HK-2 (cell line): ENCODE data around the gene TBC1D22B.

Source experiments
- DNase-seq: peaks from one replicate; pipeline ENCODE4 v3.0.0-alpha.2; 2018; ENCODE audit not compliant: unreplicated experiment

The TBC1D22B gene

DNA sequence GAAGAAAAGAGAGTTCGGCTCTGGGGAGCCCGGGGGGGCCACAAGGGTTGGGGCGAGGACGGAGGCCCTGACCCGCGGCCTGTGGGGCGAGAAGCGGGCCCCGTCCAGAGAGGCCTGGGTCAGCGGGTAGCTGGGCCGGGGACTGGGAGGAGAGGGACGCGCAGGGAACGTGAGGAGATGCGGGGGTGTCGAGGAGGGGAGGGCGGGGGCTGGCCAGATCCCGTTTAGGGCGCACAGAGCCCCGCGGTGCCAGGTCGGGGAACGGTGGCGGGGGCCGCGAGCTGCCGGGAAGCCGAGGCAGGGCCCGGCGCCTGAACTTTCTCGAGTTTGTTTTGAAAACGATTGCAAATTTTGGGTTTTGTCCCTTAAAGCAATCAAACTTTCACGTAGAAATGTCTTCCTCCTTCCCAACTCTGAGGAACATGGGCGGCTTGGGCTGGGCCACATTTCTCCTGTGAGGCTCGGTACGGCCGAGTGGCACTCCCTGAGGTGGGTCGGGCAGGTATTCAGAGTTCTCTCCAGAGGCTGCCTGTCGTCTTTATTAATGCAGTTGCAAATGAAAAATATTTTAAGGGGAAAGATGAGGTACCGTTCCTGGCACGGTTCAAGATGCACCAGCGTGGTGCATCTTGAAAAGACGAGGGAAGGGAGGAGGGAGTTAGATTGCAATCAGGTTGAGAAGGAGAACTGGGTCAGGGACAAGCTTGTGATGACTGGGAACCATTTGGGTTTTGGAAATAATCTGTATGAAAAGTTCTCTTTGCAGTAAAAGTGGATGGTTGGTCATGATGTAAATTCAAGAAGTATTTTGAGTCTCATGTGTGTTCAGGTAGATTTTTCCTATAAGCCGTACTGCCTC lies 97.2 kb downstream of the TBC1D22B start:
- peak; percentile 40 for DNase-seq

- no peak for DNase-seq
Observed at GRCh38 chr6:37357288-37357687, 99.7 kb downstream of the TBC1D22B start.

DNA sequence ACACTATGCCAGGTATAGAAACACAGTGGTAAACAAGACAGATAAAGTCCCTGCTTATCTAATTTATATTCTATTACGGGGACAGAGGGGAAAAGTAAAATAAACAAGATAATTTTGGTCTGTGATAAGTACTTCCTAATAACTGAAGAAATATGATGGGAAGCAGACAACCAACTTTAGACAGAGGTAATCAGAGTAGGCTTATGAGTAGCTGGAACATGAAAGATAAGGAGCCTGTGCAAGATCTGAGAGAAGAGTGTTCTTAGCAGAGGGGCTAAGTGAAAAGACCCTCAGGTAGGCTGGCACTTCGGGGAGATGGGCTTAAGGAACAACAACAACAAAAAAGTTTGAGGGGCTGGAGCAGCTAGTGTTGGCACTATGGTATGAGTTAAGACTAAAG lies 100.3 kb downstream of the TBC1D22B start:
- no peak for DNase-seq

- DNase-seq = no peak
Observed at GRCh38 chr6:37359039-37359438, 101.5 kb downstream of the TBC1D22B start.

DNA sequence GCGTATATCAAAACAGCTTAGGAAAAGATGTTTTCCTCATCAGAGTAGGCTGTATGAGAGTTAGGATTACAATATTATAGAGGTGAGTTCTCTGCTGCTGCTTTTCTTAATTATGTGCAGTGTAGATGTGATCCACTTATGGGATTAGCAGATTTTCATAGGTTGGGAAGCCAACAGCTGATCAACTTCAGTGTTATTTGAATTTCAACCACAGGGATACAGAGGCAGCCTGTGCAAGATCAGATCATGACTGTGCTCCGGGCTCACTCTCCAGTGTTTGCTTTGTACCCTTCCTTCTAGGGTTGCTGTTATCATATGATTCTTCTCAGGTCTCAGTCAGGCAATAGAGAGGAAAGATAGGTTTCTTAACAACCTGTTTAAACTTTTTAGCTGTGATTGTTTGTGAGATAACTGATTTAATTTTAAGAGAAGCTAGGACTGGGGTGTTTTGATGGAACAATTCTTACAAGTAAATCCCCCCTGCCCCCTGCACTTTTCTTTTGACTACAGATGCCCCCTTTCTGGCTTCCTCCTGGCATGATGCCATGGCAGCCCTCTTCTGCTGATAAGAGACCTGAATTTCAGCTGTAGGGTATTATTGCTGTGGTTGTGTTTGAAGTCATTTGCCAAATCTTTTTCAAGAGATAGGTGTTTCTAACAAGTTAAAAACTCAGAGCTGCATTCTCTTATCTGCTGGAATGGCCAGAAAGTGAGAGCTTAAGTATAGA lies 104.7 kb downstream of the TBC1D22B start:
- no peak for DNase-seq

DNA sequence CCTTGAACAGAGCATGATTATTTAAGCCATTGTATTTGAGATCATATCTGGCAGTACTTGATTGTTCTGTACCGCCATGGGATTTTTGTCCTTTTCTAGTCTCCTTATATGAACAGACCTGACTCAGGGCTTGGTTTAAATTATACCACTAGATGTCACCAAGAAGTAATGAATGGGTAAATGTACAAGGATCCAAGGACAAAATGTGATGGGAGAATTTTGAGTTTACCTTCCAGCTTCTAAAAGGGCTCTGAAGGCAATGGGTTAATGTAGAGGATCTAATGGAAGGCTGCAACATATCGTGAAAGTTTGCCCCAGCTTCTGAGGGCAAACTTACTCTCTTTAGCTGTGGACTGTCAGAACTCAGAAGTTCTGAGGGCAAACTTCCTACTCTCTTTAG lies 108.2 kb downstream of the TBC1D22B start:
- DNase-seq = no peak

DNA sequence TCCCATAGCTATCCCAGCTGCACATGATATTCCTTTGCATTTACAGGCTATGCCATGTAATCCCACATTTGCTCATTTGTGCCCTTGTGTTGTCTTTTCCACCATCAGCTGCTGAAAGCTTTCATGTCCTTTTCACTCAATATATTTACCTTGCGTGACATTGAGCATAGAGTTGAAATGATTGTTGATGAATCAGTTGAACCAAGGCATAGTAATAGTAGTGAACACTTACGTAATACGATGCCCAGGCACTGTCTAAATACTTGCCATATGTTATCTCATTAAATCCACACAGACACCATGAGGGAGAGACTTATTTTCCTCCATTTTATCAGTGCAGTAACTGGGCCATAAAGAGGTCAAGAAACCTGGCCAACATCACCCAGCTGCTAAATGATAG lies 109.3 kb downstream of the TBC1D22B start:
- DNase-seq = no peak

GRCh38 chr6:37368961-37369320 lies 111.4 kb downstream of the TBC1D22B start:
- no peak for DNase-seq

DNA sequence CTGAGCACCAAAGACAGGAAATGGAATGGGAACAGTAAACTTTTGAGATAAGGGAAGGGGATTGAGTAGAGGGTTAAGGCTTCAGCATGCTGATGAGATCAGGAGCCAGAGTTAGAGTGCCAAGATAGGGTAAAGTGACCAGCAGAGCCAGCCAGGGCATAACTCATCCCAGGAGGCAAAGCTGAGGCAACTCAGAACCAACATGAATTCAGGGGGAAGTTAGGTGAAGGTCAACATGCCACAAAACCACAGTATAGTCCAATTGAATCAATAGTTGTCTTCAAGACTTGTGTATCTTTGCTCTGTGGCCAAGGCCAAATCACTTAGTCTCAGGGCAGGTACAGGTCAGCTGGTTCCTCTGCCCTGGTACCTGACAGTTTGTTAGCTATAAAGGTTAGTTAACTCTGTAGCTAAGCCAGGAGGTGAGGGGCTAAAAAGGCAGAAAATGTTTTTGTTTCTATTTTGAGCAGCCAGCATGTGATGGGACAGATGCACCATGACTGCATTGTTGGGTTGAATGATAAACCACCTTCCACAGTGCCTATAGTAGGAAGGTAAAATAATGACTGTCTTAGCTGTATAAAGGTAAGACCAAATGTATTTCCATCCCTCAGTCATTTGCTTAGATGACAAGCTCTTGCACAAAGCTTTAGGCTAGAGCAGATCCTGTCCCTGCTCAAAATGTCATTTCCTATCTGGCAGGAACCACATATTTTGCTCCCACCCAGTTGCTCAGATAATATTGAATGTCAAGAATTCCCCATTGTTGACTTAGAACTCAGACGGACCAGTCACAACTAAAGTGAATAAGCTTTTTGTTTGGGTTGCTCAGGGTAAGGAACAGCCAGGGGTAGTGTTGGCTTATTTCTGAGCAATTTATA lies 112.0 kb downstream of the TBC1D22B start:
- DNase-seq = no peak

- no peak for DNase-seq
Observed at GRCh38 chr6:37371154-37372083, 113.8 kb downstream of the TBC1D22B start.

DNA sequence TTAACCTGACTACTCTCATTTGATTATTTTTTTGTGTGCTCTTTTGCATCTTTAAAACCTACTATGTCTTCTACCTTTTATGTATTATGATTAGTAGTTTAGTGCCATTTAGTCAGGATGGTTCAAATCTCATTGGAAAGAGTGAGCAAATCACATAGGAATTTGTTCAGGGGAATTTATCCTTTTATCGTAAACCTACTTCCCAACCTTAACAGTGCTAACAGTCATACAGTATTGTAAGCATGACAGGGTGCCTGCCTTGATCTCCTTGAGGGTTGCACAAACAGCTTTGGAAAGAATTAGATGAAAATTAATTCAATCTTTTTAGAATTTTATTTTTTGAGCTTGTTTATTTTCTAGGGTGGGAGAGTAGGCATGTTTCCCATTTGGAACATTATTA lies 114.5 kb downstream of the TBC1D22B start:
- no peak for DNase-seq

GRCh38 chr6:37373822-37374471 lies 116.4 kb downstream of the TBC1D22B start:
- no peak for DNase-seq

DNA sequence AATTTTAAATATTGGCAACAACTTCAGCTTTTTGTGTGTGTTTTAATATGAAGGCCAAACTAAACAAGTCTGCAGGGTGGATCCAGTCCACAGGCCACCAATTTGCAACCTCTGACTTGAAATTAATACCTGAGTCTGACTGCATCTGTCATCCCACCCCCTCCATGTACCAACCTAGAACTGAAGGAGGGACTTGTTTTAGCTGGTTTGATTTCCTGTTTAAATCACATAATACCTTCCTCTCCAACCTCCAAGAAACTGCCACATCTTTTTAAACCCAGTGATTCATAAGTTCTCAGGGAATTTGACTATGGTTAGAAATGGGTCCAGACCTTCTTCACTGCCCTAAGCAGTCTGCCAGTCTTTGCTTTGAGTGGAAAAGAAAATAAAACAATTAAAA lies 117.8 kb downstream of the TBC1D22B start:
- no peak for DNase-seq

GRCh38 chr6:37376078-37376743 lies 118.6 kb downstream of the TBC1D22B start:
- DNase-seq = no peak

DNA sequence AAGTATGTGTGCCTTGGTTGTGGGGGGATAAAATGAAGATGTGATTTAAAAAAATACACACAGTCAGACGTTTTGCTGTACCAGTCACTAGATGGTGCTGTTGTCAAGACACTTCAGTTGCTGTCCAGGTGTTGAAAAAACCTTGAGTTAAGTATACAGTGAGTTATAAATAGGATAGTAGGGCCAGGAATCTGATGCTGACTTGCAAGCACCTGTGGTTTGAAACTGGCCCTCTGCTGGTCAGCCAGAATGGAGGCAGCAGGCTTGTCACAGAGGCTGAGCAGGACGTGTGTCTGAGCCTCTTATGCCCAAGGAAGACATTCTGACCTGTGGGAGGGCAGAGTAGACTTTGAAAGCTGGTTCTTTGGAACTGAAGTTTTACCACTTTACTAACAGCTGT lies 124.0 kb downstream of the TBC1D22B start:
- DNase-seq = peak; percentile 39
